SK-N-SH (cell line): Measurements from ENCODE around the gene PRDM5. TPM values are rescaled to one million over a fixed set of nuclear protein-coding genes. Genes with fewer than 3 reads are reported as not detected.

Experiments used
- CTCF ChIA-PET: fragments of 300-600, 350-600 bp; formaldehyde crosslinking; extraction: SDS; loops from one replicate; lab custom pipeline; 2021; lab: Yijun Ruan, JAX
- POLR2A ChIA-PET: fragments of 350-600 bp; sonication (Branson Sonifier 250); formaldehyde crosslinking; extraction: SDS; loops from one replicate; lab custom pipeline; 2020; ENCODE audit warnings: antibody characterized with exemption, inconsistent platforms; lab: Yijun Ruan, JAX
- DNase-seq: peaks from one replicate; pipeline ENCODE4 v3.0.0; 2012
- H2AFZ ChIP-seq: fragments of 200-600 bp; sonication (generic); 2 replicates; pipeline ENCODE4 v1.8.1; 2016; ENCODE audit warnings: antibody characterized with exemption, mild to moderate bottlenecking, low read depth
- H3F3A ChIP-seq: fragments of 200-600 bp; sonication (generic); replicated peaks from 2 replicates; pipeline ENCODE3; 2016; ENCODE audit warnings: antibody characterized with exemption, mild to moderate bottlenecking; ENCODE audit not compliant: insufficient read depth
- H3K27ac ChIP-seq, 2 experiments: fragments of 200-500 bp in 1 of 2; fragments of 200-600 bp in 1 of 2; sonication (Bioruptor generic) in 1 of 2; sonication (generic), shearing (Covaris generic) in 1 of 2; 2 replicates each; pipeline versions ENCODE4 v1.5.1 to v1.6.1; 2014 to 2016; ENCODE audit warnings: low read depth in 2 of 2, inconsistent platforms in 1 of 2, low read length in 1 of 2, mild to moderate bottlenecking in 1 of 2, mixed read lengths in 1 of 2
- H3K27me3 ChIP-seq: fragments of 200-600 bp; sonication (generic), shearing (Covaris generic); 2 replicates; pipeline ENCODE4 v1.6.1; 2016; ENCODE audit warnings: mixed run types; ENCODE audit not compliant: insufficient read depth
- H3K36me3 ChIP-seq, 2 experiments: fragments of 200-500 bp in 1 of 2; fragments of 200-600 bp in 1 of 2; sonication (Bioruptor generic) in 1 of 2; sonication (generic) in 1 of 2; replicated peaks in 1 of 2; 2 replicates each; pipeline versions ENCODE3 to v1.5.1; 2014 to 2016; ENCODE audit warnings: low read length in 1 of 2, mild to moderate bottlenecking in 1 of 2; ENCODE audit not compliant: insufficient read depth in 2 of 2, control insufficient read depth in 1 of 2
- H3K4me1 ChIP-seq, 2 experiments: fragments of 200-500 bp in 1 of 2; fragments of 200-600 bp in 1 of 2; sonication (Bioruptor generic) in 1 of 2; sonication (generic), shearing (Covaris generic) in 1 of 2; 2 replicates each; pipeline versions ENCODE4 v1.5.1 to v1.6.1; 2014 to 2016; ENCODE audit warnings: low read depth in 1 of 2, low read length in 1 of 2, mixed run types in 1 of 2; ENCODE audit not compliant: insufficient read depth in 2 of 2, control insufficient read depth in 1 of 2
- H3K4me2 ChIP-seq: fragments of 200-600 bp; sonication (generic), shearing (Covaris generic); 2 replicates; pipeline ENCODE4 v1.6.1; 2017; ENCODE audit warnings: mixed run types
- H3K4me3 ChIP-seq, 2 experiments: fragments of 200-500 bp in 1 of 2; fragments of 200-600 bp in 1 of 2; sonication (Bioruptor generic) in 1 of 2; sonication (generic), shearing (Covaris generic) in 1 of 2; 2 replicates each; pipeline versions ENCODE4 v1.5.1 to v1.8.1; 2014 to 2016; ENCODE audit warnings: low read depth in 2 of 2, inconsistent platforms in 1 of 2, low read length in 1 of 2, mild to moderate bottlenecking in 1 of 2, mixed read lengths in 1 of 2, moderate library complexity in 1 of 2
- H3K79me2 ChIP-seq: fragments of 200-600 bp; sonication (generic); 2 replicates; pipeline ENCODE4 v1.8.1; 2017; ENCODE audit warnings: mild to moderate bottlenecking; ENCODE audit not compliant: insufficient read depth
- H3K9ac ChIP-seq: fragments of 200-600 bp; sonication (generic); 2 replicates; pipeline ENCODE4 v1.6.1; 2017; ENCODE audit warnings: mixed run types
- H3K9me2 ChIP-seq: fragments of 200-600 bp; sonication (generic); 2 replicates; pipeline ENCODE4 v1.6.1; 2017; ENCODE audit warnings: mixed run types
- H3K9me3 ChIP-seq: fragments of 200-600 bp; sonication (generic); 2 replicates; pipeline ENCODE4 v1.6.1; 2017; ENCODE audit warnings: mixed run types, mild to moderate bottlenecking, moderate library complexity
- H4K20me1 ChIP-seq: fragments of 200-600 bp; sonication (generic); 2 replicates; pipeline ENCODE4 v1.6.1; 2017; ENCODE audit warnings: mild to moderate bottlenecking, mixed run types; ENCODE audit not compliant: insufficient read depth
- CHD2 ChIP-seq: fragments of 150-350 bp; IDR thresholded peaks from 2 replicates; pipeline ENCODE4 v1.6.1; 2018; ENCODE audit warnings: low read length; ENCODE audit not compliant: partially characterized antibody
- ELF1 ChIP-seq: IDR thresholded peaks from 2 replicates; pipeline ENCODE4 v1.4.0; 2012
- FOXM1 ChIP-seq: IDR thresholded peaks from 2 replicates; pipeline ENCODE4 v1.4.0; 2012; ENCODE audit warnings: low read depth, mild to moderate bottlenecking
- GABPA ChIP-seq: IDR thresholded peaks from 2 replicates; pipeline ENCODE4 v1.4.0; 2012; ENCODE audit warnings: low read depth, mild to moderate bottlenecking
- RXRA ChIP-seq: IDR thresholded peaks from 2 replicates; pipeline ENCODE4 v1.4.0; 2012; ENCODE audit warnings: low read depth, mild to moderate bottlenecking, borderline replicate concordance
- WGBS: methylation state at CpG from one replicate; pipeline ENCODE4 v1.1.6; 2017; ENCODE audit warnings: low lambda C conversion rate; 5-methylcytosine and 5-hydroxymethylcytosine counted together
- polyA plus RNA-seq, 3 experiments: library from polyadenylated mRNA; depleted of rRNA; stranded (reverse); fragments of >200 nt; gene quantifications; 2 replicates each; pipeline ENCODE4 v1.2.3, GENCODE V29; 2012
- TF ChIP-seq, protein P1 (sequence below): IDR thresholded peaks from 2 replicates; pipeline ENCODE4 v1.4.0; 2012; ENCODE audit warnings: low read depth, borderline replicate concordance
- TF ChIP-seq, protein P2 (sequence below): IDR thresholded peaks from 2 replicates; pipeline ENCODE4 v1.6.1; 2012; ENCODE audit warnings: mild to moderate bottlenecking, low read depth, low read length, moderate library complexity
- TF ChIP-seq, protein P3 (sequence below): IDR thresholded peaks from 2 replicates; pipeline ENCODE4; 2012
- TF ChIP-seq, protein P4 (sequence below): IDR thresholded peaks from 2 replicates; pipeline ENCODE4 v1.4.0; 2012; ENCODE audit warnings: low read depth

The PRDM5 gene
- polyA plus RNA-seq, 1 of the 3 experiments (the other 2 are of a cell fraction), result 3.8 TPM

DNA sequence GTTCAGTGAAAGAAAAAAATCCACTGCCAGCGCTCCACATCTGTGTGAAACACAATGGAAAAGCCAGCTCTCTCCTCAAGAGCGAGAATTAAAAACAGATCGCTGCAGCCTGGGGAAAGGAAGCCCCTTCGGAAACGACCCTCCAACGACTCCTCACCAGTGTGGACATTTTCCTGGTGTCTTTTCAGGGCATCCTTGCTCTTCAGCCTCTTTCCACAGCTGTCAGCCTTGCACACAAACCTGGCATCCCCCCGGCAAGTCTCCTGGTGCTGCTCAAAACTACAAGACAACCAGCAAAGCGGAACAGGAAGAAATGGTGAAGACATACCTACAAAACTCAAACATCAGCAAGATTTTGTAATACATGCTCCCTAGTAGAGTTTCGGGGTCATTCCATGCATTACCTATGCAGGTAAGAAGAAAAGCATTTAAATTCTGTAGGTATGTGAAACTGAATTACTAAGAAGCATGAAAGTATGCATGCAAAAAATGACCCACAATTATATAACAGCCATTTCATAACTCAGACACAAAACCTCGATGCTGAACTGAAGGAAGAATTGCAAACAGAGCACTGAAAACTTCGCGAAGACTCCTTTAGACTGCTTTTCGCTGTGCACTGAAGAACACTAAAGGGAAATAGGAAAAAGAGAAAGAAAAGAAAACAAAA lies 106.1 kb downstream of the PRDM5 start:
- Histone ChIP-seq H3K4me1 (peaks cover 0 to 3% of the 10 kb centered on the region in 2 experiments; a peak in 1 of 4 replicates), H3K9ac (no peak overlapping the region), H3F3A (peaks cover 12% of the 10 kb centered on the region), H3K4me3 (no peak overlapping the region), H3K36me3 (no peaks in the 10 kb centered on the region), H3K4me2 (no peak overlapping the region), H3K27me3 (no peaks in the 10 kb centered on the region), H2AFZ (no peak overlapping the region), H4K20me1 (no peaks in the 10 kb centered on the region), H3K9me3 (no peaks in the 10 kb centered on the region), H3K27ac (no peak overlapping the region), H3K9me2 (no peaks in the 10 kb centered on the region), H3K79me2 (no peaks in the 10 kb centered on the region)
- no peak for TF ChIP-seq GABPA
- DNase-seq, result no peak
- WGBS, result 85% methylated on average over 13 of the region's 13 CpGs
- ChIA-PET POLR2A (no interaction called here), CTCF (no interaction called here)

DNA sequence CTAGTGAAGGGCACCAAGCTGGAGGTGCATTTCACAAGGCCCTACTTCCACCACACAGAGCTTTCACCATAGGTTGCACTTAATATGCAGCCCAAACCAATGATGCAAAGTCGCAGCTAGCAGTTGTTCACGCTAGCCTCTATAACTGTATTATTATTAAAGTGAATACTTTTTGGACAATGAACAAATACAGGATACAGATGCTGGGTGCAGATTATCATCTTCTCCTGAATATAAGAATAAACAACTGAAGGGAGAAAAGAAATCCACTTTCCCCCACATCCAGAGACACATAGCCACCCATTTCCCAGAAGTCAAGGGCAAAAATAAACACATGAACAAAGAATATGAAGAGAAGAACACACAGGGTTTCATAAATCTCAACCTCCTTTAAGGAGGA lies 107.2 kb downstream of the PRDM5 start:
- Histone ChIP-seq H3K27ac (no peak overlapping the region), H3K36me3 (no peaks in the 10 kb centered on the region), H3K27me3 (no peaks in the 10 kb centered on the region), H3K79me2 (no peaks in the 10 kb centered on the region), H3K4me3 (no peak overlapping the region), H2AFZ (no peak overlapping the region), H3K4me2 (no peak overlapping the region), H3K4me1 (peaks cover 0 to 3% of the 10 kb centered on the region in 2 experiments; a peak in 1 of 4 replicates), H3F3A (peaks cover 12% of the 10 kb centered on the region), H4K20me1 (no peaks in the 10 kb centered on the region), H3K9ac (no peak overlapping the region), H3K9me2 (no peaks in the 10 kb centered on the region), H3K9me3 (0 out of 2 replicates have a peak, but pooled peaks cover 5% of the 10 kb centered on the region)
- DNase-seq, result no peak
- ChIA-PET POLR2A (no interaction called here), CTCF (interaction anchor here (0.8 kb wide), 1 partner anchor 151 kb away, joined by 3 read pairs; no protein-coding TSS in a partner anchor)
- TF ChIP-seq ELF1 (no peak), GABPA (no peak), RXRA (no peak), CHD2 (no peak), FOXM1 (no peak)
- TF ChIP-seq, protein P1, sequence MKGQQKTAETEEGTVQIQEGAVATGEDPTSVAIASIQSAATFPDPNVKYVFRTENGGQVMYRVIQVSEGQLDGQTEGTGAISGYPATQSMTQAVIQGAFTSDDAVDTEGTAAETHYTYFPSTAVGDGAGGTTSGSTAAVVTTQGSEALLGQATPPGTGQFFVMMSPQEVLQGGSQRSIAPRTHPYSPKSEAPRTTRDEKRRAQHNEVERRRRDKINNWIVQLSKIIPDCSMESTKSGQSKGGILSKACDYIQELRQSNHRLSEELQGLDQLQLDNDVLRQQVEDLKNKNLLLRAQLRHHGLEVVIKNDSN, result no peak
- TF ChIP-seq, protein P2, sequence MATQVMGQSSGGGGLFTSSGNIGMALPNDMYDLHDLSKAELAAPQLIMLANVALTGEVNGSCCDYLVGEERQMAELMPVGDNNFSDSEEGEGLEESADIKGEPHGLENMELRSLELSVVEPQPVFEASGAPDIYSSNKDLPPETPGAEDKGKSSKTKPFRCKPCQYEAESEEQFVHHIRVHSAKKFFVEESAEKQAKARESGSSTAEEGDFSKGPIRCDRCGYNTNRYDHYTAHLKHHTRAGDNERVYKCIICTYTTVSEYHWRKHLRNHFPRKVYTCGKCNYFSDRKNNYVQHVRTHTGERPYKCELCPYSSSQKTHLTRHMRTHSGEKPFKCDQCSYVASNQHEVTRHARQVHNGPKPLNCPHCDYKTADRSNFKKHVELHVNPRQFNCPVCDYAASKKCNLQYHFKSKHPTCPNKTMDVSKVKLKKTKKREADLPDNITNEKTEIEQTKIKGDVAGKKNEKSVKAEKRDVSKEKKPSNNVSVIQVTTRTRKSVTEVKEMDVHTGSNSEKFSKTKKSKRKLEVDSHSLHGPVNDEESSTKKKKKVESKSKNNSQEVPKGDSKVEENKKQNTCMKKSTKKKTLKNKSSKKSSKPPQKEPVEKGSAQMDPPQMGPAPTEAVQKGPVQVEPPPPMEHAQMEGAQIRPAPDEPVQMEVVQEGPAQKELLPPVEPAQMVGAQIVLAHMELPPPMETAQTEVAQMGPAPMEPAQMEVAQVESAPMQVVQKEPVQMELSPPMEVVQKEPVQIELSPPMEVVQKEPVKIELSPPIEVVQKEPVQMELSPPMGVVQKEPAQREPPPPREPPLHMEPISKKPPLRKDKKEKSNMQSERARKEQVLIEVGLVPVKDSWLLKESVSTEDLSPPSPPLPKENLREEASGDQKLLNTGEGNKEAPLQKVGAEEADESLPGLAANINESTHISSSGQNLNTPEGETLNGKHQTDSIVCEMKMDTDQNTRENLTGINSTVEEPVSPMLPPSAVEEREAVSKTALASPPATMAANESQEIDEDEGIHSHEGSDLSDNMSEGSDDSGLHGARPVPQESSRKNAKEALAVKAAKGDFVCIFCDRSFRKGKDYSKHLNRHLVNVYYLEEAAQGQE, result no peak
- TF ChIP-seq, protein P3, sequence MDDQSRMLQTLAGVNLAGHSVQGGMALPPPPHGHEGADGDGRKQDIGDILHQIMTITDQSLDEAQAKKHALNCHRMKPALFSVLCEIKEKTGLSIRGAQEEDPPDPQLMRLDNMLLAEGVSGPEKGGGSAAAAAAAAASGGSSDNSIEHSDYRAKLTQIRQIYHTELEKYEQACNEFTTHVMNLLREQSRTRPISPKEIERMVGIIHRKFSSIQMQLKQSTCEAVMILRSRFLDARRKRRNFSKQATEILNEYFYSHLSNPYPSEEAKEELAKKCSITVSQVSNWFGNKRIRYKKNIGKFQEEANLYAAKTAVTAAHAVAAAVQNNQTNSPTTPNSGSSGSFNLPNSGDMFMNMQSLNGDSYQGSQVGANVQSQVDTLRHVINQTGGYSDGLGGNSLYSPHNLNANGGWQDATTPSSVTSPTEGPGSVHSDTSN, result no peak
- TF ChIP-seq, protein P4, sequence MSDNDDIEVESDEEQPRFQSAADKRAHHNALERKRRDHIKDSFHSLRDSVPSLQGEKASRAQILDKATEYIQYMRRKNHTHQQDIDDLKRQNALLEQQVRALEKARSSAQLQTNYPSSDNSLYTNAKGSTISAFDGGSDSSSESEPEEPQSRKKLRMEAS, result no peak
- WGBS, result 94% methylated on average over 2 of the region's 2 CpGs
